ENCODE results near the gene PAQR9. TPM values are rescaled to one million over a fixed set of nuclear protein-coding genes. Genes with fewer than 3 reads are reported as not detected.
A peak's percentile ranks its signal among the peaks of the same experiment; 100 is the strongest.

Gene PAQR9
- total RNA-seq, 1 donor from 2014 or later: not detected

GRCh38 chr3:142982038-142982773 is 18.7 kb upstream of the PAQR9 start:
- DNase-seq (ENCODE audit: low read depth in 2 of 2): no peak

- DNase-seq (ENCODE audit: low read depth in 2 of 2): no peak
These were observed 17.6 kb upstream of the PAQR9 start for GRCh38 chr3:142981108-142981507.

GRCh38 chr3:142977399-142977728 is 13.9 kb upstream of the PAQR9 start:
- DNase-seq (ENCODE audit: low read depth in 2 of 2): no peak

- peak; percentile 49 to 94 for DNase-seq (ENCODE audit: low read depth in 2 of 2)
These were observed 13.3 kb upstream of the PAQR9 start for GRCh38 chr3:142976621-142977398.

GRCh38 chr3:142975316-142975995 is 12.0 kb upstream of the PAQR9 start:
- DNase-seq (ENCODE audit: low read depth in 2 of 2): no peak

- DNase-seq (ENCODE audit: low read depth in 2 of 2): no peak
These were observed 9.9 kb upstream of the PAQR9 start for GRCh38 chr3:142973217-142974009.

- no peak for DNase-seq (ENCODE audit: low read depth in 2 of 2)
These were observed 8.7 kb upstream of the PAQR9 start for GRCh38 chr3:142972092-142972753.

- no peak for DNase-seq (ENCODE audit: low read depth in 2 of 2)
These were observed 8.0 kb upstream of the PAQR9 start for GRCh38 chr3:142971431-142971830.

- DNase-seq (ENCODE audit: low read depth in 2 of 2): no peak
These were observed 5.0 kb upstream of the PAQR9 start for GRCh38 chr3:142968319-142969025.

- no peak for DNase-seq (ENCODE audit: low read depth in 2 of 2)
These were observed 3.3 kb upstream of the PAQR9 start for GRCh38 chr3:142966808-142967207.

- no peak for DNase-seq (ENCODE audit: low read depth in 2 of 2)
These were observed 2.1 kb upstream of the PAQR9 start for GRCh38 chr3:142965581-142965980.

- DNase-seq (ENCODE audit: low read depth in 2 of 2): peak in 1 of 2 donors; percentile 2
These were observed 299 bp downstream of the PAQR9 start for GRCh38 chr3:142963234-142963515.

GRCh38 chr3:142962520-142963233 is 797 bp downstream of the PAQR9 start:
- peak in 1 of 2 donors; percentile 8 for DNase-seq (ENCODE audit: low read depth in 2 of 2)

GRCh38 chr3:142962175-142962519 is 1.3 kb downstream of the PAQR9 start:
- no peak for DNase-seq (ENCODE audit: low read depth in 2 of 2)

- DNase-seq (ENCODE audit: low read depth in 2 of 2): no peak
These were observed 1.9 kb downstream of the PAQR9 start for GRCh38 chr3:142961539-142961938.

GRCh38 chr3:142960322-142960850 is 3.1 kb downstream of the PAQR9 start:
- DNase-seq (ENCODE audit: low read depth in 2 of 2): no peak

GRCh38 chr3:142958707-142959106 is 4.8 kb downstream of the PAQR9 start:
- DNase-seq (ENCODE audit: low read depth in 2 of 2): peak in 1 of 2 donors; percentile 6

- DNase-seq (ENCODE audit: low read depth in 2 of 2): no peak
These were observed 10.0 kb downstream of the PAQR9 start for GRCh38 chr3:142953443-142953842.

- no peak for DNase-seq (ENCODE audit: low read depth in 2 of 2)
These were observed 10.9 kb downstream of the PAQR9 start for GRCh38 chr3:142952272-142953193.
